Epithelial cell of prostate (primary cell): ENCODE results near the gene SIRT4.

ENCODE experiments used
- DNase-seq: peaks from one replicate; pipeline ENCODE4 v3.0.0-alpha.2; 2011; ENCODE audit warnings: low read depth, low spot score
- H3K27ac ChIP-seq: fragments of 450-650 bp; 2 replicates; pipeline ENCODE4 v1.5.1; 2017; ENCODE audit warnings: mild to moderate bottlenecking

Gene SIRT4

GRCh38 chr12:120276734-120277133 lies 25.4 kb upstream of the SIRT4 start:
- DNase-seq, result no peak
- H3K27ac ChIP-seq, result no peak overlapping the region

GRCh38 chr12:120278137-120279069 lies 23.7 kb upstream of the SIRT4 start:
- no peak for DNase-seq
- no peak overlapping the region for H3K27ac ChIP-seq

- DNase-seq, result no peak
- H3K27ac ChIP-seq, result no peak overlapping the region
Measured at GRCh38 chr12:120283318-120283717, 18.8 kb upstream of the SIRT4 start.

- no peak for DNase-seq
- H3K27ac ChIP-seq, result no peak overlapping the region
Measured at GRCh38 chr12:120284381-120284780, 17.7 kb upstream of the SIRT4 start.

GRCh38 chr12:120286768-120287490 lies 15.2 kb upstream of the SIRT4 start:
- no peak overlapping the region for H3K27ac ChIP-seq
- DNase-seq, result no peak

GRCh38 chr12:120287491-120287890 lies 14.6 kb upstream of the SIRT4 start:
- no peak for DNase-seq
- no peak overlapping the region for H3K27ac ChIP-seq

- H3K27ac ChIP-seq, result peak overlapping the region; percentile 98
- DNase-seq, result peak; percentile 46
Measured at GRCh38 chr12:120290609-120291305, 11.4 kb upstream of the SIRT4 start.

GRCh38 chr12:120292411-120292660 lies 9.8 kb upstream of the SIRT4 start:
- no peak for DNase-seq
- peak overlapping the region; percentile 98 for H3K27ac ChIP-seq

- DNase-seq, result peak; percentile 96
- H3K27ac ChIP-seq, result peak within 1 kb of the TSS; percentile 98
Measured at GRCh38 chr12:120292661-120293531, 9.2 kb upstream of the SIRT4 start, which contains the start of gene RNU4-1. TSS of gene RNU4-1 (minus strand) at chr12:120293237.

GRCh38 chr12:120314220-120314619 lies 12.1 kb downstream of the SIRT4 start:
- no peak for DNase-seq
- H3K27ac ChIP-seq, result no peak overlapping the region

GRCh38 chr12:120316798-120317223 lies 14.7 kb downstream of the SIRT4 start:
- peak overlapping the region; percentile 55 for H3K27ac ChIP-seq
- DNase-seq, result no peak

GRCh38 chr12:120317224-120318105 lies 15.3 kb downstream of the SIRT4 start:
- DNase-seq, result peak; percentile 98
- peak overlapping the region; percentile 55 for H3K27ac ChIP-seq

- no peak for DNase-seq
- H3K27ac ChIP-seq, result no peak overlapping the region
Measured at GRCh38 chr12:120321382-120322202, 19.5 kb downstream of the SIRT4 start.

- no peak overlapping the region for H3K27ac ChIP-seq
- no peak for DNase-seq
Measured at GRCh38 chr12:120323772-120324171, 21.7 kb downstream of the SIRT4 start.

GRCh38 chr12:120324841-120325417 lies 22.8 kb downstream of the SIRT4 start:
- DNase-seq, result no peak
- no peak overlapping the region for H3K27ac ChIP-seq

GRCh38 chr12:120327593-120327992 lies 25.5 kb downstream of the SIRT4 start, which contains the start of gene PLA2G1B:
TSS of gene PLA2G1B (minus strand) at chr12:120327779. CDS start at chr12:120327753, 26 bp downstream.
- no peak for DNase-seq
- H3K27ac ChIP-seq, result no peak within 1 kb of the TSS

- no peak overlapping the region for H3K27ac ChIP-seq
- DNase-seq, result no peak
Measured at GRCh38 chr12:120328228-120328627, 26.1 kb downstream of the SIRT4 start.

GRCh38 chr12:120331390-120331789 lies 29.3 kb downstream of the SIRT4 start:
- no peak for DNase-seq
- no peak overlapping the region for H3K27ac ChIP-seq
